Sigmoid colon (tissue), 4 donors: ENCODE measurements around the gene HDHD2.

Source experiments
- CTCF ChIP-seq, 4 experiments: fragments of 450-650 bp in 3 of 4; fragments of 200-600 bp in 1 of 4; IDR thresholded peaks; one replicate each; pipeline ENCODE4 v1.5.1; 2016 to 2019; ENCODE audit warnings: antibody characterized with exemption in 4 of 4, mild to moderate bottlenecking in 3 of 4, moderate library complexity in 2 of 4
- POLR2A ChIP-seq, 2 donors: fragments of 450-650 bp; IDR thresholded peaks; one replicate each; pipeline ENCODE4 v1.6.1; 2016; ENCODE audit warnings: antibody characterized with exemption in 2 of 2, mild to moderate bottlenecking in 2 of 2, moderate library complexity in 2 of 2
- POLR2AphosphoS5 ChIP-seq, 4 donors: sonication (generic); formaldehyde crosslinking; IDR thresholded peaks; one replicate each; pipeline ENCODE4 v1.6.1; 2017; ENCODE audit warnings: antibody characterized with exemption in 4 of 4

DNA sequence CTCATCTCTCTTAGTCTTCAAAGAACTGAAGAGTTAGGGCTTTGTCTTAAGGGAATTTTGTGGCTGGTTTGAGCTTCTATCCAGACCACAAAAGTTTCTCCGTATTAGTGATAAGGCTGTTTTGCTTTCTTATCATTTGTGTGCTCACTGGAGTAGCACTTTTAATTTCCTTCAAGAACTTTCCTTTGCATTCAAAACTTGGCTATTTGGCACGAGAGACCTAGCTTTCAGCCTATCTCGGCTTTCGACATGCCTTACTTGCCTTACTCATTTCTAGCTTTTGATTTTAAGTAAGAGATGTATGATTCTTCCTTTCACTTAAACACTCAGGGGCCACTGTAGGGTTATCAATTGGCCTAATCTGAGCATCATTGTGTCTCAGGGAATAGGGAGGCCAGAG, 29.9 kb downstream of the HDHD2 start:
- TF ChIP-seq CTCF (IDR thresholded peaks at IDR 0.05) (no peak), POLR2AphosphoS5 (IDR thresholded peaks at IDR 0.05) (no peak), POLR2A (IDR thresholded peaks at IDR 0.05) (no peak)
